Smooth muscle cell (in vitro differentiated cells): ENCODE data around the gene FAM43B. TPM values are rescaled to one million over a fixed set of nuclear protein-coding genes. Genes with fewer than 3 reads are reported as not detected.

ENCODE experiments used
- DNase-seq: peaks from one replicate; lab custom pipeline; 2025; ENCODE audit not compliant: unreplicated experiment; lab: John Stamatoyannopoulos, UW
- H2AFZ ChIP-seq: fragments of 200-600 bp; sonication (generic); 2 replicates; pipeline ENCODE4 v1.6.0; 2016; ENCODE audit warnings: antibody characterized with exemption, low read depth, mild to moderate bottlenecking
- H3F3A ChIP-seq: fragments of 200-600 bp; sonication (generic); 2 replicates; pipeline ENCODE4 v1.6.0; 2017; ENCODE audit warnings: antibody characterized with exemption, low read depth
- H3K27ac ChIP-seq: fragments of 200-600 bp; sonication (generic); 2 replicates; pipeline ENCODE4 v1.5.1; 2016; ENCODE audit warnings: low read depth, mild to moderate bottlenecking
- H3K27me3 ChIP-seq: fragments of 200-600 bp; sonication (generic); 2 replicates; pipeline ENCODE4 v1.6.1; 2016; ENCODE audit warnings: low read depth, mild to moderate bottlenecking
- H3K36me3 ChIP-seq: fragments of 200-600 bp; sonication (generic); 2 replicates; pipeline ENCODE4 v1.5.1; 2016; ENCODE audit warnings: low read depth
- H3K4me1 ChIP-seq: fragments of 200-600 bp; sonication (generic); 2 replicates; pipeline ENCODE4 v1.5.1; 2016; ENCODE audit warnings: low read depth
- H3K4me2 ChIP-seq: fragments of 200-600 bp; sonication (generic); 2 replicates; pipeline ENCODE4 v1.6.0; 2016; ENCODE audit warnings: mild to moderate bottlenecking
- H3K4me3 ChIP-seq: fragments of 200-600 bp; sonication (generic); 2 replicates; pipeline ENCODE4 v1.5.1; 2016; ENCODE audit warnings: mild to moderate bottlenecking
- H3K79me2 ChIP-seq: fragments of 200-600 bp; sonication (generic); 2 replicates; pipeline ENCODE4 v1.6.0; 2016; ENCODE audit warnings: low read depth, mild to moderate bottlenecking
- H3K9ac ChIP-seq: fragments of 200-600 bp; sonication (generic); 2 replicates; pipeline ENCODE4 v1.6.0; 2016; ENCODE audit warnings: low read depth
- H3K9me3 ChIP-seq: fragments of 200-600 bp; sonication (generic); replicated peaks from 2 replicates; pipeline ENCODE4 v1.5.1; 2016; ENCODE audit warnings: low read depth
- H4K20me1 ChIP-seq: fragments of 200-600 bp; sonication (generic); 2 replicates; pipeline ENCODE4 v1.6.0; 2016; ENCODE audit warnings: low read depth
- CTCF ChIP-seq: fragments of 200-600 bp; sonication (generic); IDR thresholded peaks from 2 replicates; pipeline ENCODE4 v1.5.1; 2017; ENCODE audit warnings: borderline replicate concordance, mild to moderate bottlenecking, antibody characterized with exemption; ENCODE audit not compliant: insufficient read depth, poor library complexity, severe bottlenecking
- WGBS: methylation state at CpG from one replicate; pipeline ENCODE4 v1.1.7; 2016; ENCODE audit warnings: low lambda C conversion rate; 5-methylcytosine and 5-hydroxymethylcytosine counted together
- polyA plus RNA-seq: library from polyadenylated mRNA; unstranded; fragments of >200 nt; fragmentation: Nextera tagmentation; extraction: Ambion mirVana; gene quantifications from 2 replicates; pipeline ENCODE4 v1.2.1, GENCODE V29; 2016
- total RNA-seq: library from RNA; depleted of rRNA; stranded (reverse); fragments of >200 nt; gene quantifications from 2 replicates; pipeline ENCODE4 v1.2.3, GENCODE V29; 2014

The FAM43B gene
- total and polyA plus RNA-seq, 2 experiments from 2014 or later, result 1.2 to 3.4 TPM

DNA sequence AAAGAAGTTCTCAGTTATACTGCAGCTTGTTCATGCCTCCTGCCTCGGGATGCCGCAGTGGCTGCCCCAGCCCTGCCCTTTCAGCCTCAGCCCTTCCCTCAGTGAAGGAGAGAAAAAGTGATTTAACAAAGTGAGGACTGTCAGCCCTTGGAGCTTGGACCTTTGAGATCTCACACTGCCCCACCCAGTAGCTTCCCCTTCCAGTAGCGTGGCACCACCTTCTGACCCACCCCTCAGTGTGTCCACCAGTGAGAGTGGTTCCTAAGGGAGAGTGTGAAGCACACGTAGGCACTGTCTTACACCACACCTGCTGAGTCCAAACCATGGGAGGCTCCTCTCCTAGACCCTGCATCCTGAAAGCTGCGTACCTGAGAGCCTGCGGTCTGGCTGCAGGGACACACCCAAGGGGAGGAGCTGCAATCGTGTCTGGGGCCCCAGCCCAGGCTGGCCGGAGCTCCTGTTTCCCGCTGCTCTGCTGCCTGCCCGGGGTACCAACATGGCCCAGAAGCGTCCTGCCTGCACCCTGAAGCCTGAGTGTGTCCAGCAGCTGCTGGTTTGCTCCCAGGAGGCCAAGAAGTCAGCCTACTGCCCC lies 36.4 kb downstream of the FAM43B start, which contains the start of gene CDA:
Gene CDA (plus strand): TSS at position 464 of the 592 bp plus-strand sequence. CDS start 33 bp downstream, at position 497.
- H2AFZ ChIP-seq, result no peak within 1 kb of the TSS
- H4K20me1 ChIP-seq, result no peaks in the 10 kb centered on the region
- DNase-seq, result no peak
- WGBS, result 36% methylated on average over 11 of the region's 11 CpGs
- H3K36me3 ChIP-seq, result no peaks in the 10 kb centered on the region
- H3K4me3 ChIP-seq, result no peak within 1 kb of the TSS
- H3K9ac ChIP-seq, result no peak within 1 kb of the TSS
- no peaks in the 10 kb centered on the region for H3K9me3 ChIP-seq
- no peak for TF ChIP-seq CTCF
- no peak within 1 kb of the TSS for H3K27ac ChIP-seq
- peak within 1 kb of the TSS; percentile 52 for H3K4me2 ChIP-seq
- H3K79me2 ChIP-seq, result no peaks in the 10 kb centered on the region
- no peaks in the 10 kb centered on the region for H3F3A ChIP-seq
- peaks cover 11% of the 10 kb centered on the region for H3K4me1 ChIP-seq
- no peaks in the 10 kb centered on the region for H3K27me3 ChIP-seq

DNA sequence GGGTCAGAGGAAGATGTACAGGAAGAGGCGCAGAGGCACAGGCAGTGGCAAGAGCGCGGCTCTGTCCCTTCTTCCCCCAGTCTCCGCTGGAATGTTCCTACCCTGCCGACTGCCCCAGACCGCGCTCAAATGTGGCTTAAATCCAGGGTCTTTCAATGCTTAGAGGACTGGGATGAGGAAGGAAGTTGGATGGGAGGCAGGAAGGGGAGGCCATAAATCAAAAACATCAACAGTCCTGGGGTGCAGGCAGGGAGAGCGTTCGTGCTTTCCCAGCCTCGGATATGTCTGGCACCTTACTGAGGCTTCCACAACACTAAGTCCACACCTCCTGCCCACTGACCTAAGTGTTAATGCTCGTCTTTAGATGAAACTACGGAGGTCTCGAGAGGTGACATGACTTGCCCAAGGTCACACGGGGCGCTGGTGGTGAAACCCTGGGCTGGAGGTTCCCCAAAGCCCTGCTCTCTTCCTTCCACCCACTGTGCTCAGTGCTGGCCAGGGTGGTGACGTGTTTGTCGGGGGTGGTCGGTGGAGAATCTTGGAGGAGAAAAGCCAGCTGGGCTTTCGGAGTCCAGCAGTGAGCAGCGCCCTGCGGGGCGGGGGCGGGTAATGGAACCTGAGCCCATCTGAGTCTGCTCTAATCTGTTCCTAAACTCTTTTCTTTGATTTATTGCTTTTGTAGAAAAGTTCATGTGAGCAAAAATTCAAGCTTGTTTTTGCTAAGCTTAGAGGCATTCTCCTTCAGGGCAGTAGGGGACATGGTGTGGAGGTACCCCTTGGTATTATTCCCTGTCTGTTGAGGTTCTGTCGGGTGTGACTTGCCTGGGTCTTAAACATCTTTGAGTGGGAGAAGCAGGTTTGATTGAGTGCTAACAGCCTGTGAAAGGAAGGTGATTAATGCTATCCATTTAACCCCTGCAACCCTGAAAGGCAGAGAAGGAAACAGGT lies 37.2 kb downstream of the FAM43B start:
- Histone ChIP-seq H3K9ac (no peak overlapping the region), H2AFZ (no peak overlapping the region), H3K4me3 (no peak overlapping the region), H4K20me1 (no peaks in the 10 kb centered on the region), H3K79me2 (no peaks in the 10 kb centered on the region), H3K36me3 (no peaks in the 10 kb centered on the region), H3K4me1 (peaks cover 11% of the 10 kb centered on the region), H3K4me2 (peak overlapping the region; percentile 52), H3K27ac (no peak overlapping the region), H3K9me3 (no peaks in the 10 kb centered on the region), H3F3A (no peaks in the 10 kb centered on the region), H3K27me3 (no peaks in the 10 kb centered on the region)
- DNase-seq, result no peak
- no peak for TF ChIP-seq CTCF
- WGBS, result 43% methylated on average over 24 of the region's 24 CpGs

- no peak overlapping the region for H2AFZ ChIP-seq
Observed at GRCh38 chr1:20590306-20590777, 38.0 kb downstream of the FAM43B start.

More at GRCh38 chr1:20590306-20590777, 38.0 kb downstream of the FAM43B start:
- no peaks in the 10 kb centered on the region for H3K36me3 ChIP-seq
- no peak for TF ChIP-seq CTCF
- H3F3A ChIP-seq, result no peaks in the 10 kb centered on the region
- H3K4me2 ChIP-seq, result peak overlapping the region; percentile 52
- H3K27me3 ChIP-seq, result no peaks in the 10 kb centered on the region
- H4K20me1 ChIP-seq, result no peaks in the 10 kb centered on the region
- DNase-seq, result no peak
- H3K4me3 ChIP-seq, result no peak overlapping the region
- WGBS, result 63% methylated on average over 7 of the region's 7 CpGs
- peaks cover 11% of the 10 kb centered on the region for H3K4me1 ChIP-seq
- no peak overlapping the region for H3K9ac ChIP-seq
- H3K9me3 ChIP-seq, result no peaks in the 10 kb centered on the region
- no peaks in the 10 kb centered on the region for H3K79me2 ChIP-seq
- H3K27ac ChIP-seq, result no peak overlapping the region
